Erythroblast (primary cell): ENCODE results near the gene FIG4.

Experiments used
- GATA1 ChIP-seq: IDR thresholded peaks from 2 replicates; pipeline ENCODE4 v1.6.1; 2011; ENCODE audit warnings: low read depth, mild to moderate bottlenecking, control low read depth, low read length, moderate library complexity
- POLR2A ChIP-seq: IDR thresholded peaks from 2 replicates; pipeline ENCODE4 v1.6.1; 2011; ENCODE audit warnings: mild to moderate bottlenecking, low read length

DNA sequence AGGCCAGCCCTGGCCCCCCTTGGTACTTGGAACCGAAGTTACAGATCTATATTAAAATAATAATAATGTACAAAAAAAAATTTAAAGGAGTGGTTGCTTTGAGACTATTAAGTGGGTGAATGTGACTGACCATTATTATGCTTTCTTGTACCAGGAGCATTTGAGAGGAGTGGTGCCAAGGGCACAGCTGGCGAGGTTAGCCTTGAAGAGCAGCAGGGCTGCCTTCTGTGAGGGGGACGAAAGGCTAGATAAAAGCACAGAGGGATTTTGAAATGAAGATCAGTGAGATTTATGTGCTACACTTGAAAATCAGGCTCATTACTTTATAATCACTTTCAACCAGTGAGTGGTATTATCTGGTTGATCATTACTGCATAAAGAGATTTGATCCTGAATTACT lies 48.6 kb downstream of the FIG4 start:
- no peak for TF ChIP-seq POLR2A
- TF ChIP-seq GATA1 = no peak
